Right atrium auricular region (tissue), 2 donors: ENCODE measurements around the gene GLIPR1L1. TPM values are rescaled to one million over a fixed set of nuclear protein-coding genes. Genes with fewer than 3 reads are reported as not detected.

Experiments
- DNase-seq: peaks from one replicate; pipeline ENCODE4 v3.0.0-alpha.2; 2019; ENCODE audit warnings: low spot score
- H3K27ac ChIP-seq, 2 donors: fragments of 200-600 bp; sonication (generic); 1 replicate in 1 of 2; 2 replicates in 1 of 2; pipeline ENCODE4 v1.5.1; 2016 to 2019
- H3K27me3 ChIP-seq, 2 donors: fragments of 200-600 bp; sonication (generic); one replicate each; pipeline versions ENCODE4 v1.5.1 to v1.6.0; 2017 to 2019
- H3K36me3 ChIP-seq: fragments of 200-600 bp; sonication (generic); one replicate; pipeline ENCODE4 v1.5.1; 2016
- H3K4me1 ChIP-seq, 2 donors: fragments of 200-600 bp; sonication (generic); one replicate each; pipeline versions ENCODE4 v1.5.1 to v1.6.0; 2017 to 2019
- H3K4me3 ChIP-seq, 2 donors: fragments of 200-600 bp; sonication (generic); 1 replicate in 1 of 2; 2 replicates in 1 of 2; pipeline ENCODE4 v1.5.1; 2017 to 2019; ENCODE audit warnings: mild to moderate bottlenecking in 1 of 2, moderate library complexity in 1 of 2
- H3K9me3 ChIP-seq, 2 donors: fragments of 200-600 bp; sonication (generic); one replicate each; pipeline ENCODE4 v1.5.1; 2019
- CTCF ChIP-seq, 2 donors: fragments of 200-600 bp; sonication (generic); IDR thresholded peaks; one replicate each; pipeline ENCODE4 v1.5.1; 2019; ENCODE audit warnings: antibody characterized with exemption in 2 of 2
- total RNA-seq, 2 donors: library from RNA; depleted of rRNA; stranded (reverse); fragments of >200 nt; gene quantifications; one replicate each; pipeline ENCODE4 v1.1.0, GENCODE V29; 2016

GLIPR1L1 gene
- total RNA-seq, 2 donors from 2014 or later, result not detected

GRCh38 chr12:75350413-75350812 lies 15.9 kb downstream of the GLIPR1L1 start:
- Histone ChIP-seq H3K27ac (no peak overlapping the region), H3K4me3 (no peak overlapping the region), H3K4me1 (no peaks in the 10 kb centered on the region), H3K36me3 (no peaks in the 10 kb centered on the region), H3K27me3 (no peaks in the 10 kb centered on the region), H3K9me3 (peaks cover 0 to 12% of the 10 kb centered on the region in 2 donors)
- DNase-seq, result no peak
- no peak for TF ChIP-seq CTCF (IDR thresholded peaks at IDR 0.05)

- Histone ChIP-seq H3K36me3 (no peaks in the 10 kb centered on the region), H3K27me3 (no peaks in the 10 kb centered on the region), H3K4me1 (no peaks in the 10 kb centered on the region), H3K9me3 (peaks cover 0 to 16% of the 10 kb centered on the region in 2 donors), H3K4me3 (no peak overlapping the region), H3K27ac (no peak overlapping the region)
- DNase-seq, result no peak
- TF ChIP-seq CTCF (IDR thresholded peaks at IDR 0.05), result no peak
Observed at GRCh38 chr12:75354011-75354410, 19.5 kb downstream of the GLIPR1L1 start.

- no peak overlapping the region for H3K4me3 ChIP-seq
- H3K27me3 ChIP-seq, result no peaks in the 10 kb centered on the region
- no peak for TF ChIP-seq CTCF (IDR thresholded peaks at IDR 0.05)
- DNase-seq, result no peak
- H3K27ac ChIP-seq, result no peak overlapping the region
- H3K4me1 ChIP-seq, result no peaks in the 10 kb centered on the region
- H3K36me3 ChIP-seq, result no peaks in the 10 kb centered on the region
- H3K9me3 ChIP-seq, result no peaks in the 10 kb centered on the region
Observed at GRCh38 chr12:75360920-75361319, 26.4 kb downstream of the GLIPR1L1 start.

- no peaks in the 10 kb centered on the region for H3K9me3 ChIP-seq
- H3K36me3 ChIP-seq, result no peaks in the 10 kb centered on the region
- no peaks in the 10 kb centered on the region for H3K4me1 ChIP-seq
- no peak for TF ChIP-seq CTCF (IDR thresholded peaks at IDR 0.05)
- no peak for DNase-seq
- H3K4me3 ChIP-seq, result no peak overlapping the region
- H3K27me3 ChIP-seq, result no peaks in the 10 kb centered on the region
- H3K27ac ChIP-seq, result no peak overlapping the region
Observed at GRCh38 chr12:75361408-75361807, 26.9 kb downstream of the GLIPR1L1 start.

GRCh38 chr12:75364919-75365318 lies 30.4 kb downstream of the GLIPR1L1 start:
- Histone ChIP-seq H3K4me1 (no peaks in the 10 kb centered on the region), H3K27me3 (no peaks in the 10 kb centered on the region), H3K4me3 (no peak overlapping the region), H3K9me3 (no peaks in the 10 kb centered on the region), H3K27ac (no peak overlapping the region), H3K36me3 (no peaks in the 10 kb centered on the region)
- no peak for TF ChIP-seq CTCF (IDR thresholded peaks at IDR 0.05)
- no peak for DNase-seq

- DNase-seq, result no peak
- no peaks in the 10 kb centered on the region for H3K27me3 ChIP-seq
- H3K4me3 ChIP-seq, result no peak overlapping the region
- no peak overlapping the region for H3K27ac ChIP-seq
- no peaks in the 10 kb centered on the region for H3K4me1 ChIP-seq
- H3K9me3 ChIP-seq, result no peaks in the 10 kb centered on the region
- TF ChIP-seq CTCF (IDR thresholded peaks at IDR 0.05), result no peak
- H3K36me3 ChIP-seq, result no peaks in the 10 kb centered on the region
Observed at GRCh38 chr12:75366629-75367028, 32.2 kb downstream of the GLIPR1L1 start.
